A549 (cell line): Measurements from ENCODE around the gene PLCB4.

Experiments used
- CEBPB ChIP-seq, 2 experiments: fragments of >200 bp in 1 of 2; sonication (Bioruptor Twin) in 1 of 2; formaldehyde crosslinking in 1 of 2; IDR thresholded peaks; 2 replicates each; pipeline ENCODE4 v1.6.1; 2012 to 2016
- EP300 ChIP-seq, 2 experiments: fragments of >200 bp; sonication (Bioruptor Twin); formaldehyde crosslinking; IDR thresholded peaks; 2 replicates in 1 of 2; 3 replicates in 1 of 2; pipeline ENCODE4 v1.6.1; 2016 to 2017
- HEYL ChIP-seq: fragments of 250-450 bp; sonication (Bioruptor Pico); IDR thresholded peaks from 2 replicates; pipeline ENCODE4 v1.8.0; 2021; ENCODE audit warnings: mild to moderate bottlenecking, moderate library complexity
- POLR2AphosphoS2 ChIP-seq: conservative IDR thresholded peaks from 2 replicates; pipeline ENCODE4 v1.6.1; 2012; ENCODE audit warnings: low read length, improper control_type of control experiment, inconsistent platforms
- TF ChIP-seq, protein P1 (sequence below): fragments of >200 bp; sonication (Bioruptor Twin); formaldehyde crosslinking; IDR thresholded peaks from 3 replicates; pipeline ENCODE4 v1.5.1; 2016
- TF ChIP-seq, protein P2 (sequence below): IDR thresholded peaks from 2 replicates; pipeline ENCODE4 v1.6.1; 2012
- TF ChIP-seq, protein P3 (sequence below): fragments of 200-600 bp; sonication (generic); IDR thresholded peaks from 2 replicates; pipeline ENCODE4 v1.6.1; 2016; ENCODE audit warnings: antibody characterized with exemption, mild to moderate bottlenecking, moderate library complexity
- TF ChIP-seq, protein P4 (sequence below): fragments of 450-650 bp; IDR thresholded peaks from 2 replicates; pipeline ENCODE4 v1.6.1; 2014; ENCODE audit warnings: antibody characterized with exemption

DNA sequence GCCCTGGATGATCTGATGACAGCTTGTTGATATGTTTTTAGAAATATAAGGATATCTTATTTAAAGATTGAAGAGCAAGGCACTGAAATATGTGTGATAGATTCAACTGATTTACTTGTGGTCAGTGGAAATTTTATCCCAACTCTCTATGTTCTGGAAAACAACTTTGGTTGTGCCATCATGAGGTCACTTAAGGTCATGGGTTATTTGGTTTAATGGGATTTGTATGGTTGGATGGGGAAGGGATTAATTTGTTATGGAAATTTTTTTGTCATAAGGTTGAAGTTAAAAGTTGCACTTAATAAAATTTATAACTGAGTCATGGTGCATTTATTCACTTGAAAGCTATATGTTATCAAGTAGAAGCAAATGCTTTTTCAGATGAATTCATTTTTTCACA lies 231.2 kb downstream of the PLCB4 start:
- TF ChIP-seq CEBPB (IDR thresholded peaks at IDR 0.05) (no peak), EP300 (IDR thresholded peaks at IDR 0.05) (no peak), HEYL (CRISPR knock-in tag) (no peak), POLR2AphosphoS2 (no peak)
- TF ChIP-seq, protein P1, sequence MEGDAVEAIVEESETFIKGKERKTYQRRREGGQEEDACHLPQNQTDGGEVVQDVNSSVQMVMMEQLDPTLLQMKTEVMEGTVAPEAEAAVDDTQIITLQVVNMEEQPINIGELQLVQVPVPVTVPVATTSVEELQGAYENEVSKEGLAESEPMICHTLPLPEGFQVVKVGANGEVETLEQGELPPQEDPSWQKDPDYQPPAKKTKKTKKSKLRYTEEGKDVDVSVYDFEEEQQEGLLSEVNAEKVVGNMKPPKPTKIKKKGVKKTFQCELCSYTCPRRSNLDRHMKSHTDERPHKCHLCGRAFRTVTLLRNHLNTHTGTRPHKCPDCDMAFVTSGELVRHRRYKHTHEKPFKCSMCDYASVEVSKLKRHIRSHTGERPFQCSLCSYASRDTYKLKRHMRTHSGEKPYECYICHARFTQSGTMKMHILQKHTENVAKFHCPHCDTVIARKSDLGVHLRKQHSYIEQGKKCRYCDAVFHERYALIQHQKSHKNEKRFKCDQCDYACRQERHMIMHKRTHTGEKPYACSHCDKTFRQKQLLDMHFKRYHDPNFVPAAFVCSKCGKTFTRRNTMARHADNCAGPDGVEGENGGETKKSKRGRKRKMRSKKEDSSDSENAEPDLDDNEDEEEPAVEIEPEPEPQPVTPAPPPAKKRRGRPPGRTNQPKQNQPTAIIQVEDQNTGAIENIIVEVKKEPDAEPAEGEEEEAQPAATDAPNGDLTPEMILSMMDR: no peak
- TF ChIP-seq, protein P2, sequence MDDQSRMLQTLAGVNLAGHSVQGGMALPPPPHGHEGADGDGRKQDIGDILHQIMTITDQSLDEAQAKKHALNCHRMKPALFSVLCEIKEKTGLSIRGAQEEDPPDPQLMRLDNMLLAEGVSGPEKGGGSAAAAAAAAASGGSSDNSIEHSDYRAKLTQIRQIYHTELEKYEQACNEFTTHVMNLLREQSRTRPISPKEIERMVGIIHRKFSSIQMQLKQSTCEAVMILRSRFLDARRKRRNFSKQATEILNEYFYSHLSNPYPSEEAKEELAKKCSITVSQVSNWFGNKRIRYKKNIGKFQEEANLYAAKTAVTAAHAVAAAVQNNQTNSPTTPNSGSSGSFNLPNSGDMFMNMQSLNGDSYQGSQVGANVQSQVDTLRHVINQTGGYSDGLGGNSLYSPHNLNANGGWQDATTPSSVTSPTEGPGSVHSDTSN: no peak
- TF ChIP-seq, protein P3, sequence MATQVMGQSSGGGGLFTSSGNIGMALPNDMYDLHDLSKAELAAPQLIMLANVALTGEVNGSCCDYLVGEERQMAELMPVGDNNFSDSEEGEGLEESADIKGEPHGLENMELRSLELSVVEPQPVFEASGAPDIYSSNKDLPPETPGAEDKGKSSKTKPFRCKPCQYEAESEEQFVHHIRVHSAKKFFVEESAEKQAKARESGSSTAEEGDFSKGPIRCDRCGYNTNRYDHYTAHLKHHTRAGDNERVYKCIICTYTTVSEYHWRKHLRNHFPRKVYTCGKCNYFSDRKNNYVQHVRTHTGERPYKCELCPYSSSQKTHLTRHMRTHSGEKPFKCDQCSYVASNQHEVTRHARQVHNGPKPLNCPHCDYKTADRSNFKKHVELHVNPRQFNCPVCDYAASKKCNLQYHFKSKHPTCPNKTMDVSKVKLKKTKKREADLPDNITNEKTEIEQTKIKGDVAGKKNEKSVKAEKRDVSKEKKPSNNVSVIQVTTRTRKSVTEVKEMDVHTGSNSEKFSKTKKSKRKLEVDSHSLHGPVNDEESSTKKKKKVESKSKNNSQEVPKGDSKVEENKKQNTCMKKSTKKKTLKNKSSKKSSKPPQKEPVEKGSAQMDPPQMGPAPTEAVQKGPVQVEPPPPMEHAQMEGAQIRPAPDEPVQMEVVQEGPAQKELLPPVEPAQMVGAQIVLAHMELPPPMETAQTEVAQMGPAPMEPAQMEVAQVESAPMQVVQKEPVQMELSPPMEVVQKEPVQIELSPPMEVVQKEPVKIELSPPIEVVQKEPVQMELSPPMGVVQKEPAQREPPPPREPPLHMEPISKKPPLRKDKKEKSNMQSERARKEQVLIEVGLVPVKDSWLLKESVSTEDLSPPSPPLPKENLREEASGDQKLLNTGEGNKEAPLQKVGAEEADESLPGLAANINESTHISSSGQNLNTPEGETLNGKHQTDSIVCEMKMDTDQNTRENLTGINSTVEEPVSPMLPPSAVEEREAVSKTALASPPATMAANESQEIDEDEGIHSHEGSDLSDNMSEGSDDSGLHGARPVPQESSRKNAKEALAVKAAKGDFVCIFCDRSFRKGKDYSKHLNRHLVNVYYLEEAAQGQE: no peak
- TF ChIP-seq, protein P4, sequence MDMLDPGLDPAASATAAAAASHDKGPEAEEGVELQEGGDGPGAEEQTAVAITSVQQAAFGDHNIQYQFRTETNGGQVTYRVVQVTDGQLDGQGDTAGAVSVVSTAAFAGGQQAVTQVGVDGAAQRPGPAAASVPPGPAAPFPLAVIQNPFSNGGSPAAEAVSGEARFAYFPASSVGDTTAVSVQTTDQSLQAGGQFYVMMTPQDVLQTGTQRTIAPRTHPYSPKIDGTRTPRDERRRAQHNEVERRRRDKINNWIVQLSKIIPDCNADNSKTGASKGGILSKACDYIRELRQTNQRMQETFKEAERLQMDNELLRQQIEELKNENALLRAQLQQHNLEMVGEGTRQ: no peak
